Panc1 (cell line): Measurements from ENCODE around the gene SNRPA. TPM values are rescaled to one million over a fixed set of nuclear protein-coding genes. Genes with fewer than 3 reads are reported as not detected.

ENCODE experiments used
- ATAC-seq: fragments of 200-7000 bp; cut with Tn5 transposase; 2 replicates; pipeline ENCODE4 v1.9.1; 2020; ENCODE audit warnings: mild to moderate bottlenecking, moderate library complexity
- BruUV-seq: library from RNA; stranded (reverse); fragments of 400-500 nt; replicated peaks from 2 replicates; lab custom pipeline; 2021; lab: Mats Ljungman, UMichigan
- CTCF ChIA-PET: fragments of 300-600 bp; sonication (Branson Sonifier 250); formaldehyde crosslinking; loops from one replicate; lab custom pipeline; 2022; ENCODE audit warnings: antibody characterized with exemption; lab: Charles Lee
- POLR2A ChIA-PET: fragments of 300-600 bp; sonication (Branson Sonifier 250); formaldehyde crosslinking; loops from one replicate; lab custom pipeline; 2022; ENCODE audit warnings: antibody characterized with exemption; lab: Charles Lee
- DNase-seq: peaks from one replicate; pipeline ENCODE4 v3.0.0-alpha.2; 2010; ENCODE audit warnings: low read depth, low spot score
- H3K27ac ChIP-seq: 2 replicates; pipeline ENCODE4 v1.5.1; 2011; ENCODE audit warnings: mild to moderate bottlenecking, low read length, inconsistent platforms
- H3K27me3 ChIP-seq: fragments of 200-500 bp; sonication (Bioruptor generic); 2 replicates; pipeline ENCODE4 v1.6.0; 2014; ENCODE audit warnings: low read length, inconsistent platforms; ENCODE audit not compliant: control insufficient read depth, insufficient read depth
- H3K36me3 ChIP-seq: fragments of 200-500 bp; sonication (Bioruptor generic); 2 replicates; pipeline ENCODE4 v1.5.1; 2014; ENCODE audit warnings: inconsistent platforms, mild to moderate bottlenecking, low read length, moderate library complexity; ENCODE audit not compliant: control insufficient read depth, insufficient read depth
- H3K4me1 ChIP-seq: 2 replicates; pipeline ENCODE4 v1.5.1; 2011; ENCODE audit warnings: inconsistent platforms, mild to moderate bottlenecking, low read length, moderate library complexity; ENCODE audit not compliant: control insufficient read depth, insufficient read depth
- H3K4me3 ChIP-seq, 2 experiments: 2 replicates each; pipeline ENCODE4 v1.5.1; 2011 to 2012; ENCODE audit warnings: low read depth in 2 of 2, low read length in 2 of 2, mild to moderate bottlenecking in 2 of 2, inconsistent platforms in 1 of 2, moderate library complexity in 1 of 2
- H3K9me3 ChIP-seq: fragments of 200-500 bp; sonication (Bioruptor generic); 2 replicates; pipeline ENCODE4 v1.5.1; 2014; ENCODE audit warnings: low read depth, mild to moderate bottlenecking, inconsistent platforms, low read length, moderate library complexity; ENCODE audit not compliant: control insufficient read depth, insufficient read depth
- POLR2AphosphoS5 ChIP-seq: IDR thresholded peaks from 2 replicates; pipeline ENCODE4 v1.6.1; 2012; ENCODE audit warnings: mild to moderate bottlenecking, low read depth, low read length, moderate library complexity
- REST ChIP-seq, 2 experiments: IDR thresholded peaks; 2 replicates each; pipeline ENCODE4 v1.6.1; 2011 to 2012; ENCODE audit warnings: low read depth in 2 of 2, control low read depth in 1 of 2, low read length in 1 of 2, mild to moderate bottlenecking in 1 of 2, moderate library complexity in 1 of 2; ENCODE audit not compliant: insufficient read depth in 1 of 2
- SIN3A ChIP-seq: IDR thresholded peaks from 2 replicates; pipeline ENCODE4 v1.6.1; 2012; ENCODE audit warnings: low read depth, mild to moderate bottlenecking, low read length, moderate library complexity, borderline replicate concordance; ENCODE audit not compliant: insufficient read depth
- TCF7L2 ChIP-seq: IDR thresholded peaks from 2 replicates; pipeline ENCODE4 v1.6.1; 2011; ENCODE audit warnings: mild to moderate bottlenecking, low read depth, low read length, inconsistent platforms
- in situ Hi-C: cut with HindIII; loops from 2 replicates; pipeline ENCODE4 v1.10.0; 2016; ENCODE audit warnings: low sequenced_read_pairs, low pct_unique_long_range_greater_than_20kb
- intact Hi-C: fragments of 100-400 bp; cut with micrococcal nuclease; formaldehyde crosslinking; loops from one replicate; pipeline ENCODE4 v1.10.0; 2022; ENCODE audit not compliant: unreplicated experiment
- total RNA-seq: library from RNA; stranded (reverse); gene quantifications from one replicate; pipeline ENCODE4 v1.2.1, GENCODE V29; 2021; ENCODE audit not compliant: unreplicated experiment
- TF ChIP-seq, protein P1 (sequence below): fragments of 450-650 bp; IDR thresholded peaks from 2 replicates; pipeline ENCODE4 v1.5.1; 2017; ENCODE audit warnings: mild to moderate bottlenecking

SNRPA gene
- total RNA-seq, 1 experiment from 2014 or later: 104 TPM

- in situ Hi-C loops: no loop called here
- Histone ChIP-seq H3K27me3 (no peaks in the 10 kb centered on the region), H3K36me3 (no peaks in the 10 kb centered on the region), H3K9me3 (no peaks in the 10 kb centered on the region), H3K4me3 (no peak overlapping the region), H3K27ac (no peak overlapping the region), H3K4me1 (no peaks in the 10 kb centered on the region)
- no TSS peak for BruUV-seq
- CTCF ChIA-PET: no interaction called here
- intact Hi-C loops: no loop called here
- TF ChIP-seq TCF7L2 (no peak), SIN3A (no peak), REST (IDR thresholded peaks at IDR 0.05; ENCODE audit: insufficient read depth in 1 of 2, low read depth in 2 of 2, low read length in 1 of 2) (no peak)
- TF ChIP-seq, protein P1, sequence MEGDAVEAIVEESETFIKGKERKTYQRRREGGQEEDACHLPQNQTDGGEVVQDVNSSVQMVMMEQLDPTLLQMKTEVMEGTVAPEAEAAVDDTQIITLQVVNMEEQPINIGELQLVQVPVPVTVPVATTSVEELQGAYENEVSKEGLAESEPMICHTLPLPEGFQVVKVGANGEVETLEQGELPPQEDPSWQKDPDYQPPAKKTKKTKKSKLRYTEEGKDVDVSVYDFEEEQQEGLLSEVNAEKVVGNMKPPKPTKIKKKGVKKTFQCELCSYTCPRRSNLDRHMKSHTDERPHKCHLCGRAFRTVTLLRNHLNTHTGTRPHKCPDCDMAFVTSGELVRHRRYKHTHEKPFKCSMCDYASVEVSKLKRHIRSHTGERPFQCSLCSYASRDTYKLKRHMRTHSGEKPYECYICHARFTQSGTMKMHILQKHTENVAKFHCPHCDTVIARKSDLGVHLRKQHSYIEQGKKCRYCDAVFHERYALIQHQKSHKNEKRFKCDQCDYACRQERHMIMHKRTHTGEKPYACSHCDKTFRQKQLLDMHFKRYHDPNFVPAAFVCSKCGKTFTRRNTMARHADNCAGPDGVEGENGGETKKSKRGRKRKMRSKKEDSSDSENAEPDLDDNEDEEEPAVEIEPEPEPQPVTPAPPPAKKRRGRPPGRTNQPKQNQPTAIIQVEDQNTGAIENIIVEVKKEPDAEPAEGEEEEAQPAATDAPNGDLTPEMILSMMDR: no peak
- DNase-seq (no peak), ATAC-seq (no peak)
- POLR2A ChIA-PET: no interaction called here
Observed at GRCh38 chr19:40733149-40733548, 17.9 kb upstream of the SNRPA start.

GRCh38 chr19:40735013-40735771, 15.8 kb upstream of the SNRPA start:
- in situ Hi-C loops (no loop called here), intact Hi-C loops (no loop called here)
- no peaks in the 10 kb centered on the region for H3K9me3 ChIP-seq
- H3K4me3 ChIP-seq: no peak overlapping the region
- ChIA-PET POLR2A (no interaction called here), CTCF (interaction anchor here (0.6 kb wide), 1 partner anchor 10 kb away, joined by 3 read pairs; no protein-coding TSS in a partner anchor)
- no peak for DNase-seq
- TF ChIP-seq TCF7L2: no peak
- no peak for TF ChIP-seq POLR2AphosphoS5
- no peak for TF ChIP-seq SIN3A
- TF ChIP-seq, protein P1: no peak
- TF ChIP-seq REST (IDR thresholded peaks at IDR 0.05; ENCODE audit: insufficient read depth in 1 of 2, low read depth in 2 of 2, low read length in 1 of 2): no peak
- no peaks in the 10 kb centered on the region for H3K4me1 ChIP-seq
- no TSS peak for BruUV-seq
- no peaks in the 10 kb centered on the region for H3K36me3 ChIP-seq
- ATAC-seq: no peak
- H3K27ac ChIP-seq: no peak overlapping the region
- no peaks in the 10 kb centered on the region for H3K27me3 ChIP-seq
